22Rv1 (cell line): Measurements from ENCODE around the gene IL17RC.

Experiments
- CTCF ChIP-seq: fragments of 450-650 bp; IDR thresholded peaks from 2 replicates; pipeline ENCODE4 v1.5.1; 2017; ENCODE audit warnings: mild to moderate bottlenecking
- ZFX ChIP-seq: fragments of 450-650 bp; IDR thresholded peaks from 2 replicates; pipeline ENCODE4 v1.6.1; 2017; ENCODE audit warnings: antibody characterized with exemption, borderline replicate concordance

GRCh38 chr3:9942164-9942563, 25.3 kb downstream of the IL17RC start:
- TF ChIP-seq CTCF: no peak
- no peak for TF ChIP-seq ZFX
